IMR-90 (cell line): ENCODE data around the gene IQSEC3. TPM values are rescaled to one million over a fixed set of nuclear protein-coding genes. Genes with fewer than 3 reads are reported as not detected.

Experiments
- ATAC-seq: fragments of 200-7000 bp; cut with Tn5 transposase; 2 replicates; pipeline ENCODE4 v1.9.1; 2020; ENCODE audit warnings: low read depth, mild to moderate bottlenecking, moderate library complexity
- BruUV-seq: library from RNA; stranded (reverse); fragments of 400-500 nt; replicated peaks from 2 replicates; lab custom pipeline; 2021; lab: Mats Ljungman, UMichigan
- CTCF ChIA-PET: fragments of 300-600 bp; formaldehyde crosslinking; extraction: SDS; loops from one replicate; lab custom pipeline; 2021; ENCODE audit warnings: antibody characterized with exemption; lab: Yijun Ruan, JAX
- POLR2A ChIA-PET: fragments of 300-600 bp; sonication (Branson Sonifier 250); formaldehyde crosslinking; loops from one replicate; lab custom pipeline; 2022; ENCODE audit warnings: antibody characterized with exemption; ENCODE audit not compliant: unreplicated experiment; lab: Charles Lee
- DNase-seq: peaks from one replicate; pipeline ENCODE4 v3.0.0; 2013
- H2AFZ ChIP-seq: replicated peaks from 2 replicates; pipeline ENCODE3; 2013; ENCODE audit warnings: low read length, mild to moderate bottlenecking; ENCODE audit not compliant: poor library complexity
- H2AK5ac ChIP-seq: 2 replicates; pipeline ENCODE4 v1.6.1; 2013; ENCODE audit warnings: low read depth, low read length, inconsistent platforms
- H2AK9ac ChIP-seq: replicated peaks from 2 replicates; pipeline ENCODE3; 2013; ENCODE audit warnings: mild to moderate bottlenecking, low read depth, low read length, moderate library complexity; ENCODE audit not compliant: poor library complexity
- H2BK120ac ChIP-seq: 2 replicates; pipeline ENCODE4 v1.6.1; 2013; ENCODE audit warnings: low read depth, low read length, inconsistent platforms
- H2BK15ac ChIP-seq: 3 replicates; pipeline ENCODE4 v1.6.1; 2013; ENCODE audit warnings: low read depth, low read length, inconsistent platforms
- H2BK20ac ChIP-seq: 2 replicates; pipeline ENCODE4 v1.6.1; 2013; ENCODE audit warnings: low read depth, mild to moderate bottlenecking, inconsistent platforms, low read length, moderate library complexity
- H2BK5ac ChIP-seq: 2 replicates; pipeline ENCODE4 v1.6.1; 2013; ENCODE audit warnings: mild to moderate bottlenecking, low read depth, low read length, inconsistent platforms; ENCODE audit not compliant: poor library complexity, severe bottlenecking
- H3K14ac ChIP-seq: replicated peaks from 2 replicates; pipeline ENCODE4 v1.6.1; 2013; ENCODE audit warnings: low read depth, low read length, inconsistent platforms
- H3K18ac ChIP-seq: 2 replicates; pipeline ENCODE4 v1.6.1; 2013; ENCODE audit warnings: low read depth, low read length, control low read depth
- H3K23ac ChIP-seq: 2 replicates; pipeline ENCODE4 v1.6.1; 2013; ENCODE audit warnings: low read depth, low read length, inconsistent platforms
- H3K27ac ChIP-seq: 2 replicates; pipeline ENCODE4 v1.5.1; 2013; ENCODE audit warnings: mild to moderate bottlenecking, control low read depth, low read length; ENCODE audit not compliant: insufficient read depth
- H3K27me3 ChIP-seq: 2 replicates; pipeline ENCODE4 v1.6.1; 2013; ENCODE audit warnings: low read length; ENCODE audit not compliant: control insufficient read depth, insufficient read depth
- H3K36me3 ChIP-seq: 2 replicates; pipeline ENCODE4 v1.6.1; 2013; ENCODE audit warnings: low read length, mixed read lengths; ENCODE audit not compliant: control insufficient read depth, insufficient read depth
- H3K4ac ChIP-seq: 2 replicates; pipeline ENCODE4 v1.6.1; 2013; ENCODE audit warnings: low read depth, low read length, inconsistent platforms
- H3K4me1 ChIP-seq: 2 replicates; pipeline ENCODE4 v1.6.1; 2013; ENCODE audit warnings: low read length, mixed read lengths; ENCODE audit not compliant: control insufficient read depth, insufficient read depth
- H3K4me2 ChIP-seq: 2 replicates; pipeline ENCODE4 v1.6.1; 2013; ENCODE audit warnings: low read depth, mild to moderate bottlenecking, control low read depth, low read length, moderate library complexity
- H3K4me3 ChIP-seq: 2 replicates; pipeline ENCODE4 v1.5.1; 2013; ENCODE audit warnings: low read depth, mild to moderate bottlenecking, control low read depth, low read length, moderate library complexity; ENCODE audit not compliant: insufficient read depth
- H3K56ac ChIP-seq: 2 replicates; pipeline ENCODE4 v1.6.1; 2013; ENCODE audit warnings: low read length, inconsistent platforms; ENCODE audit not compliant: insufficient read depth; ENCODE audit errors: extremely low read depth
- H3K79me1 ChIP-seq, 2 experiments: 2 replicates each; pipeline ENCODE4 v1.6.1; 2013; ENCODE audit warnings: low read length in 2 of 2, inconsistent platforms in 1 of 2, low read depth in 1 of 2
- H3K9ac ChIP-seq: 2 replicates; pipeline ENCODE4 v1.6.1; 2013; ENCODE audit warnings: low read depth, low read length, control low read depth
- H3K9me1 ChIP-seq: 2 replicates; pipeline ENCODE4 v1.6.1; 2013; ENCODE audit warnings: low read length, inconsistent platforms; ENCODE audit not compliant: insufficient read depth
- H3K9me3 ChIP-seq: 2 replicates; pipeline ENCODE4 v1.6.1; 2013; ENCODE audit warnings: low read length; ENCODE audit not compliant: control insufficient read depth, insufficient read depth
- H4K20me1 ChIP-seq: 2 replicates; pipeline ENCODE4 v1.6.1; 2013; ENCODE audit warnings: low read length, inconsistent platforms; ENCODE audit not compliant: insufficient read depth
- H4K5ac ChIP-seq: 2 replicates; pipeline ENCODE4 v1.6.1; 2013; ENCODE audit warnings: mild to moderate bottlenecking, low read depth, low read length, control low read depth
- H4K8ac ChIP-seq, 2 experiments: 2 replicates each; pipeline ENCODE4 v1.6.1; 2013; ENCODE audit warnings: low read depth in 2 of 2, low read length in 2 of 2, control low read depth in 1 of 2, inconsistent platforms in 1 of 2
- H4K91ac ChIP-seq: 2 replicates; pipeline ENCODE4 v1.6.1; 2013; ENCODE audit warnings: low read depth, low read length, inconsistent platforms; ENCODE audit not compliant: insufficient read depth
- BHLHE40 ChIP-seq: fragments of 150-350 bp; IDR thresholded peaks from 2 replicates; pipeline ENCODE4 v1.6.1; 2016; ENCODE audit warnings: mild to moderate bottlenecking, low read depth, low read length
- NFE2L2 ChIP-seq: fragments of 150-350 bp; IDR thresholded peaks from 2 replicates; pipeline ENCODE4 v1.6.1; 2016; ENCODE audit warnings: low read depth, mild to moderate bottlenecking, low read length
- RFX5 ChIP-seq: IDR thresholded peaks from 2 replicates; pipeline ENCODE4 v1.8.0; 2012; ENCODE audit warnings: low read depth, mild to moderate bottlenecking, low read length, moderate library complexity
- SMC3 ChIP-seq: fragments of 150-350 bp; IDR thresholded peaks from 2 replicates; pipeline ENCODE4 v1.6.1; 2016; ENCODE audit warnings: low read depth, mild to moderate bottlenecking, antibody characterized with exemption, low read length, moderate library complexity
- WGBS, 2 experiments: methylation state at CpG; one replicate each; pipeline versions ENCODE4 v1.1.5 to v1.1.7; 2013; ENCODE audit warnings: missing lambda C conversion rate in 2 of 2; ENCODE audit not compliant: insufficient read length in 1 of 2; ENCODE audit errors: extremely low coverage in 2 of 2; 5-methylcytosine and 5-hydroxymethylcytosine counted together
- dilution Hi-C: fragments of 300-500 bp; cut with HindIII; formaldehyde crosslinking; loops from one replicate; pipeline ENCODE4 v1.14.3; 2018; ENCODE audit warnings: low sequenced_read_pairs; ENCODE audit not compliant: unreplicated experiment
- in situ Hi-C: fragments of 300-500 bp; cut with MboI; formaldehyde crosslinking; loops from 3 replicates; pipeline ENCODE4 v1.14.3; 2019; ENCODE audit warnings: low sequenced_read_pairs, inconsistent platforms, mixed read lengths
- intact Hi-C: fragments of 100-400 bp; cut with micrococcal nuclease; formaldehyde crosslinking; loops from 2 replicates; pipeline ENCODE4 v1.10.0; 2022
- polyA plus RNA-seq, 3 experiments: library from polyadenylated mRNA; depleted of rRNA; stranded (reverse); fragments of >200 nt; gene quantifications; 2 replicates each; pipeline ENCODE4 v1.2.3, GENCODE V29; 2012; ENCODE audit warnings: low replicate concordance in 1 of 3
- total RNA-seq: library from RNA; depleted of rRNA; stranded (reverse); fragments of >200 nt; gene quantifications from 2 replicates; pipeline ENCODE4 v1.2.3, GENCODE V29; 2012
- TF ChIP-seq, protein P1 (sequence below): fragments of 150-350 bp; IDR thresholded peaks from 2 replicates; pipeline ENCODE4 v1.6.1; 2016; ENCODE audit warnings: low read depth, mild to moderate bottlenecking, low read length, moderate library complexity, borderline replicate concordance
- TF ChIP-seq, protein P2 (sequence below): fragments of 150-350 bp; IDR thresholded peaks from 2 replicates; pipeline ENCODE4 v1.6.1; 2017; ENCODE audit warnings: mild to moderate bottlenecking, antibody characterized with exemption, low read length, low read depth

The IQSEC3 gene
- total and polyA plus RNA-seq, 2 of the 4 experiments (the other 2 are of a cell fraction): 0.10 TPM; not detected in 1

DNA sequence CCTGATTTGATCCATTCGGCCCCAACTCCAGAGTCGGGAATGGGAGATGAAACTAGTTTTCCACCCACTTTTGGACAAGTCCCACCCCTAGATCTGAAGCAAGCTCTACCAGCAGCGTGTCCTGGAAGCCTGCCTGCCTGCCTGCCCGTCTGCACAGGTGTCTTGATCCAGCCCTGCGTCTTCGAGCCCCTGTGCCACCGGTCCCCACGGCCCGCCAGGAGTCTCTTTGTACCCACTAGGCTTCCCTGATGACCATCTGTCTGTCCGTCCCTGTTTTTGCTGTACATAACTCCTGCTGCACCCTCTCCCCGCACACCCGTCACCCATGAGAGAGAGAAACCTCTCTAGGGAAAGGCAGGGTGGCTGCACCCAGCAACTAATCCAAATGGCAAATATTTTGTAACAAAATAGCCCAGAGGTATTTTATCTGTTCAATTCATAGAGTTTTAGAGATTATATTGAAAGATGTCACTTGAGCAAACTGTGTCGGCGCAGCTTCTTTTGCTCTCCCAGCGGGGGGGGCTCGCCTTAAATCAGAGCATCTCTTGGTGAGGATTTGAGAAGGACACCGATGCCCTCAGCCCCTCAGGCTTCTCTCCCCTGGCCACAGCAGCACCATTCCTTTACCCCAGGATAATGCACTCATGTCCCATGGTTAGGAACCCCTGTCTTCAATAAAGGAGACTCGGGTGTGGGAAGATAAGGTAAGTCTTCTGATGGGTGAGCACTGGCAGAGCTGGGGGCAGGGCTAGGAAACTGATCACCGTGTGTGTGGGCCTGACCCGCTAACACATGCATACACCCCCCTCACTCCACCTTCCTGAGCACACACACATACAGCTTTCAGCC, 111.6 kb downstream of the IQSEC3 start:
- BruUV-seq: no TSS peak
- H3K9ac ChIP-seq: no peak overlapping the region
- WGBS, 2 experiments: 91% methylated on average over 9 of the region's 20 CpGs; no CpG with 5 or more reads in 1 of the 2 experiments

More for the DNA sequence above, 111.6 kb downstream of the IQSEC3 start:
- Histone ChIP-seq H4K20me1 (no peaks in the 10 kb centered on the region), H3K56ac (no peak overlapping the region), H2AFZ (peak overlapping the region; percentile 39), H2BK20ac (peak overlapping the region; percentile 43; the same call in 1 of the 2 replicates), H4K5ac (no peak overlapping the region), H2BK120ac (peak overlapping the region; percentile 92), H3K14ac (no peak overlapping the region), H3K4me1 (peaks cover 29% of the 10 kb centered on the region), H4K8ac (no peak overlapping the region), H3K36me3 (no peaks in the 10 kb centered on the region), H3K9me3 (no peaks in the 10 kb centered on the region), H3K18ac (no peak overlapping the region), H2BK5ac (no peak overlapping the region), H3K27me3 (no peaks in the 10 kb centered on the region; the same call in 1 of the 2 replicates), H3K4me3 (no peak overlapping the region), H2BK15ac (peak overlapping the region; percentile 73; the same call in 1 of the 3 replicates), H2AK9ac (no peak overlapping the region), H3K9me1 (peaks cover 32% of the 10 kb centered on the region), H3K23ac (no peak overlapping the region), H3K79me1 (peaks cover 0 to 7% of the 10 kb centered on the region in 2 experiments; a peak in 1 of 4 replicates), H4K91ac (no peak overlapping the region), H3K27ac (no peak overlapping the region), H3K4ac (peak overlapping the region; percentile 45), H2AK5ac (peak overlapping the region; percentile 86), H3K4me2 (no peak overlapping the region)
- CTCF ChIA-PET: no interaction called here
- DNase-seq: no peak
- no peak for ATAC-seq
- TF ChIP-seq SMC3: no peak
- TF ChIP-seq, protein P1, sequence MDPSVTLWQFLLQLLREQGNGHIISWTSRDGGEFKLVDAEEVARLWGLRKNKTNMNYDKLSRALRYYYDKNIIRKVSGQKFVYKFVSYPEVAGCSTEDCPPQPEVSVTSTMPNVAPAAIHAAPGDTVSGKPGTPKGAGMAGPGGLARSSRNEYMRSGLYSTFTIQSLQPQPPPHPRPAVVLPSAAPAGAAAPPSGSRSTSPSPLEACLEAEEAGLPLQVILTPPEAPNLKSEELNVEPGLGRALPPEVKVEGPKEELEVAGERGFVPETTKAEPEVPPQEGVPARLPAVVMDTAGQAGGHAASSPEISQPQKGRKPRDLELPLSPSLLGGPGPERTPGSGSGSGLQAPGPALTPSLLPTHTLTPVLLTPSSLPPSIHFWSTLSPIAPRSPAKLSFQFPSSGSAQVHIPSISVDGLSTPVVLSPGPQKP: no peak
- no peak for TF ChIP-seq RFX5
- TF ChIP-seq, protein P2, sequence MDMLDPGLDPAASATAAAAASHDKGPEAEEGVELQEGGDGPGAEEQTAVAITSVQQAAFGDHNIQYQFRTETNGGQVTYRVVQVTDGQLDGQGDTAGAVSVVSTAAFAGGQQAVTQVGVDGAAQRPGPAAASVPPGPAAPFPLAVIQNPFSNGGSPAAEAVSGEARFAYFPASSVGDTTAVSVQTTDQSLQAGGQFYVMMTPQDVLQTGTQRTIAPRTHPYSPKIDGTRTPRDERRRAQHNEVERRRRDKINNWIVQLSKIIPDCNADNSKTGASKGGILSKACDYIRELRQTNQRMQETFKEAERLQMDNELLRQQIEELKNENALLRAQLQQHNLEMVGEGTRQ: no peak
- no peak for TF ChIP-seq BHLHE40
- no peak for TF ChIP-seq NFE2L2
- intact Hi-C loops (no loop called here), dilution Hi-C loops (no loop called here), in situ Hi-C loops (no loop called here)
- POLR2A ChIA-PET: no interaction called here
